Ectodermal cell (in vitro differentiated cells): ENCODE measurements around the gene TUBGCP6.

Source experiments
- H3K27ac ChIP-seq: 2 replicates; pipeline ENCODE4 v1.7.0; 2013; ENCODE audit warnings: mild to moderate bottlenecking, low read depth, low read length; ENCODE audit not compliant: insufficient read depth, poor library complexity, severe bottlenecking
- H3K27me3 ChIP-seq: 2 replicates; pipeline ENCODE4 v1.7.0; 2013; ENCODE audit warnings: mild to moderate bottlenecking, low read length; ENCODE audit not compliant: insufficient read depth, control insufficient read depth, poor library complexity, severe bottlenecking
- H3K36me3 ChIP-seq: one replicate; pipeline ENCODE4 v1.7.0; 2013; ENCODE audit warnings: low read length; ENCODE audit not compliant: control insufficient read depth, insufficient read depth
- H3K4me1 ChIP-seq: one replicate; pipeline ENCODE4 v1.7.0; 2013; ENCODE audit warnings: low read length; ENCODE audit not compliant: control insufficient read depth, insufficient read depth
- H3K4me3 ChIP-seq: 2 replicates; pipeline ENCODE4 v1.7.0; 2013; ENCODE audit warnings: low read depth, low read length, control low read depth; ENCODE audit not compliant: insufficient read depth
- H3K9me3 ChIP-seq: 2 replicates; pipeline ENCODE4 v1.7.0; 2013; ENCODE audit warnings: mild to moderate bottlenecking, low read length, moderate library complexity; ENCODE audit not compliant: control insufficient read depth
- WGBS, 2 experiments: methylation state at CpG; one replicate each; pipeline ENCODE4 v1.1.7; 2013; ENCODE audit warnings: missing lambda C conversion rate in 2 of 2; 5-methylcytosine and 5-hydroxymethylcytosine counted together

TUBGCP6 gene

DNA sequence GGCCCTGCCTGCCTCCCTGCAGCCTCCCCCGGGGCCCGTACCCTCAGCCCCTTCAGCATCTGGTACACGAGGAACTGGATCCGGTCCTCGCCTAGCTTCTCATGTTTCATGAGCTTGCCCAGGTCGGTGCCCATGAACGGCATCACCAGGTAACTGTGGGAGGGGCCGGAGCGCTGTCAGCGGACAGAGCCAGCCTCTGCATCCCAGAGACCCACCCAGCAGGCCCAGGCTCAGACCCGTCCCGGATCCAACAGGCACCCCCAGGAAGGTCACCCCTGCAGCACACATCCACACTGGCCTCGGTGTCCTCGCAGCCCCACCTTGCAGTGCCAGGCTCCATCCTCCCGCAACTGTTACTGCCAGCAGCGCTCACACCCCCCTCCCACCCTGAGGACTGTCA lies 12.2 kb upstream of the TUBGCP6 start:
- Histone ChIP-seq H3K4me1 (peaks cover 7% of the 10 kb centered on the region), H3K4me3 (no peak overlapping the region), H3K9me3 (no peaks in the 10 kb centered on the region), H3K27me3 (peaks cover 16% of the 10 kb centered on the region), H3K36me3 (no peaks in the 10 kb centered on the region), H3K27ac (no peak overlapping the region)
- WGBS, 2 experiments: 90 to 93% methylated on average over 16 of the region's 16 CpGs

DNA sequence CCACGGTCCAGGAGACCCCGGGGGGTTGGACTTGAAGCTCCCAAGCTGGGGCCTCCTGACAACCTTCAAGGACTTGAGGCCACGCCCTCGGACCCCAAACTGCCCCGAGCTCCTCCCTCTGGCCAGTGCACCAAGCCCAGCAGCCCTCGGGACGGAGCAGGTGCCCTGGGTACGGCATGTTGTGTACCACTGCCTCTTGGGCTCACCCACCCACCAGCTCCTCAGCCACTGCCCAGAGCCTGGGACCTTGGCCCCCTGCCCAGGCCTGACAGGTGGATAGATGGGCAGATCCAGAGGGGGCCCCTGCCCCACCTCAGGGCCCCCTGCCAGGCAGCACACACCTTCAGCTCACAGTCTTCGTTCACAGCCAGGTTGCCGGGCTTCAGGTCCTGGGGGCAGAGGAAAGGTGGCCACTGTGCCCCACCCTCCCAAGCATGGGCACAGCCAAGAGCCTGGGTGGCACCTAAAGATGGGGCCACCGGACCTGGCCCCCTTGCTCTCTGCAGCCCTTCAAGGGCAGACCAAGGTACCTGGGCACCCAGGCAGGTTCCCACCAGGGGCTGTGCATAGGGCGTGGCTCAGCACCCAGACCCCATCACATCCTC lies 11.5 kb upstream of the TUBGCP6 start:
- H3K9me3 ChIP-seq: no peaks in the 10 kb centered on the region
- H3K4me1 ChIP-seq: peaks cover 9% of the 10 kb centered on the region
- no peaks in the 10 kb centered on the region for H3K36me3 ChIP-seq
- H3K27ac ChIP-seq: no peak overlapping the region
- WGBS, 2 experiments: 93 to 95% methylated on average over 12 of the region's 12 CpGs
- H3K4me3 ChIP-seq: no peak overlapping the region
- peaks cover 11% of the 10 kb centered on the region for H3K27me3 ChIP-seq

DNA sequence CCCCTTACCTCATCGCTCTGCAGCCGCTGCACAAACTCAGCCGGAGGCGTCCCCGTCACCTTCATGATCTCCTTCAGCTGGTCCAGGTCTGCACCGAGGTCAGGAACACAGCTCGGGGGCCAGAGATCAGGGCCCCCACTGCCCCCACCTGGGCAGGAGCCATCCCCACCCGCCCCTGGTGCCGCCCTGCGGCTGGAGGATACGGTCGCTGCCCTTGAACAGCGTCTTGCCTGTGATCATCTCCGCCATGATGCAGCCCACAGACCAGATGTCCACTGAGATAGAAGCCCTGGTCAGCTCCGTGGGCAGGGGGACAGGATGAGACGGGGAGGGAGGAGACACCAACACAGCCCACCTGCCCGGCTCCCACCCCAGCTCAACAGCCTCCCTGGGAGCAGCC lies 10.8 kb upstream of the TUBGCP6 start:
- Histone ChIP-seq H3K36me3 (no peaks in the 10 kb centered on the region), H3K4me1 (peaks cover 7% of the 10 kb centered on the region), H3K9me3 (no peaks in the 10 kb centered on the region), H3K27ac (no peak overlapping the region), H3K27me3 (peaks cover 7% of the 10 kb centered on the region), H3K4me3 (no peak overlapping the region)
- 91 to 96% methylated on average over 17 of the region's 17 CpGs for WGBS, 2 experiments

DNA sequence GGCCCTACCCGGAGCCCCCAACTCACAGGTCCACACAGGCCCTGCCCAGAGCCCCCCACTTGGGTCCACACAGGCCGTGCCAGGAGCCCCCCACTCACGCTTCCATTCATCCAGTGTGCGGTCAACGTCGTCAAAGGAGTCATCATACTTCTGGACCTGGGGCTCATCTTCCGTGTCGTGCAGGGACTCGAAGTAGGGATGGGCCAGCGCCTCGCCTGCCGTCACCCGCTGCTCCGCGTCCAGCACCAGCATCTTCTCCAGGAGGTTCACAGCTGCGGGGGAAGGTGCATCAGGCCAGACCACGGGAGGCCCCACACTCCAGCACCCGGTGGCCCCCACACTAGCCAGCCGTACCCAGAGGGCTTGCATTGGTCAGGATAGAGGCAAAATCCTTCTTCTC lies 10.3 kb upstream of the TUBGCP6 start:
- WGBS, 2 experiments: 94% methylated on average over 19 of the region's 19 CpGs
- no peaks in the 10 kb centered on the region for H3K36me3 ChIP-seq

DNA sequence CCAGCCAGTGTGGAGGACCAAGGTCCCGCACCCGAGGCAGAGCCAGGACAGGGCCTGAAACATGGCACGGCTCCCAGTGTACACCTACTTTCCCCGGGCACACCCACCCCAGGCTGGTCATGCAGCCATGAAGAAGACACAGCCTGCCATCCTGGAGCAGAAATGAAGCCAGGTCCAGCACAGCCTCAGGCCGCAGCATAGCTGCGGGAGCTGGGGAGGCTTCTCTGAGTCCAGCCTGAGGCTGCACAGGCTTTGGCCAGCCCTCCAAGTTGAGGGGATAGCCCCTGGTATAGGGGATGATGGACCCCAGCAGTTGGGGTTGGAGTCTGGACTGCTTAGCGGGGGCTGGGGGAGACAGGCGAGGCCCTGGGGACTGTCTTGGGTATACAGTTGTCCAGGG lies 9.1 kb upstream of the TUBGCP6 start:
- H3K27me3 ChIP-seq: no peaks in the 10 kb centered on the region
- no peaks in the 10 kb centered on the region for H3K9me3 ChIP-seq
- H3K4me3 ChIP-seq: no peak overlapping the region
- WGBS, 2 experiments: 87 to 90% methylated on average over 8 of the region's 8 CpGs
- H3K36me3 ChIP-seq: no peaks in the 10 kb centered on the region
- H3K4me1 ChIP-seq: peaks cover 14% of the 10 kb centered on the region
- H3K27ac ChIP-seq: no peak overlapping the region

More for the DNA sequence above, 10.3 kb upstream of the TUBGCP6 start:
- Histone ChIP-seq H3K9me3 (no peaks in the 10 kb centered on the region), H3K4me3 (no peak overlapping the region), H3K27me3 (peaks cover 2% of the 10 kb centered on the region), H3K4me1 (peaks cover 10% of the 10 kb centered on the region), H3K27ac (no peak overlapping the region)

DNA sequence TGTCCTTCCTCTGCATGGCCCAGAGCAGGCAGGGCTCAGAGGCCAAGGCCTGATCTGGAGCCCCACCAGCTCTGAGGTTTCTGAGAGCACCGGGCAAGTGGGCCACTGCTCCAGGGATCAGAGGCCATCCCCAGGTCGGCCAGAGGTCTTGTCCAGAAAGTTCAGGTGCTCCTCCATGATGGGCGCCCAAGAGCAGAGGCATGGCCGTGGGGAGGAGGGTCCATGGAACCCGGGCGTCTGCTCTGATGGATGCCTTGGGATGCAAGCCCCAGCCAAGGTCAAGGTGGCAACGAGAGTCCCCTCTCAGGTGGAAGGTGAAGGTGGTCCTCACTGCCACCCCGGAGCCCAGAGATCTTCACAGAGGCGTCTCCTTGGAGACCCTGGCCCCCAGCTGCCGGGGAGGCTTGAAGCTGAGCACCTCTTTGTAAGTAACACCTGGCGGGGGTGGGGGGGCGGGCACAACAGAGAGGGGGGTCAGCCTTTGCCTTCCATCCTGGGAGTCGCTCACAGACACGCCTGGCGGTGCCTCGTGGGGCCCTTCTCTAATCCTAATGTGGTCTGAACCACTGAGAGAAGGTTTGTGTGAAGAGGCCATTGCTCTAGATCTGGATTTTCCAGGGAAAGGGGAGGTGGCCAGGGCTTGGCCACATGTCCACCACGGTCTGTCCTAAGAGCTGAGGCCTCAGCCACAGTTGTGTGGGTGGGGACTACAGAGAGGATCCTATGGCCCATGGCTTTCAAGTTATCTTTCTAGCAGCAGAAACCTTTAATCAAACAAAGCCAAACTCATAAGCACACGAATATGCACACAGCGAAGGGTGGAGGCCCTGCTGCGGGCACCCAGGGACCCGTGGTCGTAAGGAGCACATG lies 8.5 kb upstream of the TUBGCP6 start:
- Histone ChIP-seq H3K4me1 (peaks cover 14% of the 10 kb centered on the region), H3K9me3 (no peaks in the 10 kb centered on the region), H3K27ac (no peak overlapping the region), H3K4me3 (no peak overlapping the region), H3K27me3 (no peaks in the 10 kb centered on the region), H3K36me3 (no peaks in the 10 kb centered on the region)
- WGBS, 2 experiments: 93 to 94% methylated on average over 22 of the region's 22 CpGs

DNA sequence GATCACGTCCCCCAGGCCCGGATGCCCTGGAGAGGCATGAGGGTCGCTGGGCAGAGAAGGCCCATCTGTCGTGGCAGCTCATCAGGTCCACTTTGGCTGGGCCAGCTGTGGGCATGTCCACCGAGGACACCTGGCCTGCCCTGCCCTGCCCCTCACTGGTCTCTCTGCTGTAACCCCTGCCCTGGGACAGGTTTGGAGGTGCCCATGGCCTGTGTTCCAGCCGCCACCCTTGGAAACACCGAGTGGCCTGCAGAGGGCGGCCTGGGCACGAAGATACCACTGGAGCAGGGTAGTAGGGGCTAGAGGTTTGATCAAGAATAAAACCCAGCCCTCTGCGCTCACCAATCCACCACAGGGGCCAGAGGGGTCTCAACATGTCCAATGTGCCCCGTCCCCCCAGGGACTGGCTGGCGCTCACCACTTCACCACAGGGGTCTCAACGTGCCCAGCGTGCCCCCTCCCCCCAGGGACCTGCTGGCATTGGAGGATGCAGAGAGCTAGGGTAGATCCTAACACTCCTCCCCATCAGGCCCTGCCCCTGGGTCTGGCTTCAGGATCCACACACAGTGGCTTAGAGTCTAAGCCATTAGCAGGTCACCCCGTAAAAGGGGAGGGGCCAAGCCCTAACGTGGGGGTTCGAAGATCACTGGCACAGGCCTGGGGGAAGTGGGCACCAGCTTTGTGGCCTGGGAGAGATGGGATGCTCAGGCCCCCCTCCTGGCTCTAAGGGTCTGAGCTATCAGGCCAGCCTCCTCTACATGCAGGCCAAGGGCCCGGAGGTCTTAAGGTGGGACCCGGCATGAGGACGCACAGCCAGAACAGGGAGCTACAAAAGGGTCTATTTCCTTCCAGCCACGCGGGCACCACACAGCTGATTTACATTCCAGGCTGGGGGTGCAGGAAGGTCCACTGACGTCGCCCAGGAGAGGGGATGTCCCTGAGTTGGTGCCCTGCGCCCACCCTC lies 7.5 kb upstream of the TUBGCP6 start:
- H3K4me3 ChIP-seq: peak overlapping the region; percentile 53
- no peaks in the 10 kb centered on the region for H3K9me3 ChIP-seq
- H3K36me3 ChIP-seq: no peaks in the 10 kb centered on the region
- peaks cover 14% of the 10 kb centered on the region for H3K4me1 ChIP-seq
- no peak overlapping the region for H3K27ac ChIP-seq
- 66 to 68% methylated on average over 25 of the region's 25 CpGs for WGBS, 2 experiments
- no peaks in the 10 kb centered on the region for H3K27me3 ChIP-seq

DNA sequence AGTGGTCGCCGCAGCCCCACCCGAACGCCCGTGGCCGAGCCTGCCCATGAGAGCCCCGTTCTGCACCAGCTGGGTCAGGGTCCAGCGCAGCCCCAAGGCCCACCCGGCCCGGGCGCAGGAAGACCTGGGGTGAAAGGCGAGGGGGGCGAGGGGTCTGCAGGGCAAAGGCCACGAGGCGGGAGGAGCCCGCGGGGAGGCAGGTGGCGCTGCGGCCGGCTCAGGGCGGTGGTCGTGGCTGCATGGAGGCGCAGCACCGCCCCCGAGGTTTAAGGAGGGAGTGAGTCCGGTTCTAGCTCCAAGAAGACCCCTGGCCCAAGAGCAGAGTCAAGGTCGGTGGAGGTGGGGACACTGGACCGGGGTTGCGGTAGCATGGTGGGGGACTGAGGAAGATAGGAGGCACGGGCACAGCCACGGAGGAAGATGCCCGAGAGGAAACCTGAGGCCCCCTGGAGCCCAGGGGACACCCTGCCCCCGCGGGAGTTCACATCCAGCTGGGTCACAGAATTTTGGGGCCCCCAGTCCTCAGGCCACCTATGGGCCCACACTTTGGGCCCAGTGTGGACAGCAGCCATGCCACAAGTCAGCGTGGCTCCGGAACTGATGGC lies 6.8 kb upstream of the TUBGCP6 start:
- no peak overlapping the region for H3K27ac ChIP-seq
- H3K27me3 ChIP-seq: no peaks in the 10 kb centered on the region
- H3K4me1 ChIP-seq: peaks cover 14% of the 10 kb centered on the region
- peak overlapping the region; percentile 53 for H3K4me3 ChIP-seq
- no peaks in the 10 kb centered on the region for H3K36me3 ChIP-seq
- no peaks in the 10 kb centered on the region for H3K9me3 ChIP-seq
- 14 to 15% methylated on average over 36 of the region's 36 CpGs for WGBS, 2 experiments

DNA sequence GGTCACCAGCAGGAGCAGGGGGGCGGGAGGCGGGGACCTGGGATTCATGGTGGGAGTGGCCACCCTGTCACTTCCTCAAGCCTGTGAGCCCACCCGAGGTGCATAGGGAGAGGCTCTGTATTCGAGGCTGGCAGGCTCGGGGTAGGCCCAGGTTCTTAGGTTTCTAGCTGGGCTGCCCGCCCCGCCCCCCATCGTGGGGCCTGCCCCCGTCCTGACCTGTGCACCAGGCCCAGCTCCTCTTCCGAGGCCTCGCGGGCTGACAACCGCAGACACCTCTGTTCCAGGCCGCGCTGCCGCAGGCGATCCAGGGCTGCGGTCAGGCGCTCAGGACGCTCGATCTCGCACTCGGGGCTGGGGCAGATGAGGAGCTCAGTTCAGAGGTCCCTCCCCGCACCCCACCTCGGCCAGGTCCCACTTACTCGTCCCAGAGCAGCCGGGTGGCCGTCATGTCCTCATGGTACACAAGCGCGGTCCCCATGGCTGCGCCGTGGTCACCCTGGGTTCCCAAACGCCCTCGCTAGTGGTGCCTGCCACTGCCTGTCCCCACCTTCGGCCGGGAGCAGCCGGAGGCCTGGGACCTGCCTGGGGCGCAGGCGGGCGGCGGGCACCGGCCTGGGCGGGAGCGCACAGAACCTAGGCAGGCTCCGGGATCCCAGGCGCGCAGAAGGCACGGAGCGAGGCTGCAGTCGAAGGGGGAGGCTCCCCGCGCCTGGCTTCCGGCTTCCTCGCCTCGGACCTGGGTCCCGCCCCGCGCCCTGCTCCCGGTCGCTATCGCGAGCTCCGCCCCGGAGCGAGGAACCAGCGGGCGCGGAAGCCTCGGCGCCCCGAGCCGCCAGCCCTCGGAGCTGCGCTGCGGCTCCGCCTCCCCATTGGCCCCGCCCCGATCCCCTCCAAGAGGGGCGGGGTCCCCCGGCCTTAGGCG lies 6.0 kb upstream of the TUBGCP6 start, which contains the start of gene HDAC10:
Gene HDAC10 (minus strand): TSS at position 711 of the 922 bp plus-strand sequence. CDS start 233 bp downstream, at position 478.
- Histone ChIP-seq H3K36me3 (no peaks in the 10 kb centered on the region), H3K27me3 (no peaks in the 10 kb centered on the region), H3K27ac (no peak within 1 kb of the TSS), H3K9me3 (no peaks in the 10 kb centered on the region), H3K4me3 (peak within 1 kb of the TSS; percentile 53), H3K4me1 (peaks cover 16% of the 10 kb centered on the region)
- 2% methylated on average over 81 of the region's 81 CpGs for WGBS, 2 experiments
